Activated naive CD4-positive, alpha-beta T cell treated with anti-CD3 and anti-CD28 coated beads, Interleukin-2, amount 10 ng/mL, durations not matched to agents 7 days and 5 days (primary cell): Measurements from ENCODE around the gene TBC1D2B.
A peak's percentile ranks its signal among the peaks of the same experiment; 100 is the strongest.

Experiments
- CTCF ChIA-PET: fragments of 350-600 bp; sonication (Branson Sonifier 250); formaldehyde crosslinking; loops from one replicate; lab custom pipeline; 2021; ENCODE audit warnings: antibody characterized with exemption; lab: Charles Lee
- DNase-seq: peaks from one replicate; pipeline ENCODE4 v3.0.0-alpha.2; 2020
- H3K27ac Mint-ChIP-seq: one replicate; pipeline ENCODE4 v1.8.0; 2021; ENCODE audit warnings: mild to moderate bottlenecking, moderate library complexity, mixed read lengths
- H3K27me3 Mint-ChIP-seq: one replicate; pipeline ENCODE4 v1.8.0; 2021; ENCODE audit warnings: mild to moderate bottlenecking, mixed read lengths
- H3K36me3 Mint-ChIP-seq: one replicate; pipeline ENCODE4 v1.8.0; 2021; ENCODE audit warnings: mixed read lengths
- H3K4me1 Mint-ChIP-seq: one replicate; pipeline ENCODE4 v1.8.0; 2021; ENCODE audit warnings: mixed read lengths
- H3K4me3 Mint-ChIP-seq: one replicate; pipeline ENCODE4 v1.8.0; 2021; ENCODE audit warnings: mild to moderate bottlenecking, moderate library complexity, mixed read lengths
- H3K9me3 Mint-ChIP-seq: one replicate; pipeline ENCODE4 v1.8.0; 2021; ENCODE audit warnings: mixed read lengths

The TBC1D2B gene

GRCh38 chr15:78087951-78088772, 10.7 kb upstream of the TBC1D2B start:
- Mint-ChIP-seq H3K4me1 (peaks cover 30% of the 10 kb centered on the region), H3K27me3 (peaks cover 23% of the 10 kb centered on the region), H3K36me3 (no peaks in the 10 kb centered on the region), H3K27ac (no peak overlapping the region), H3K4me3 (no peak overlapping the region), H3K9me3 (peaks cover 3% of the 10 kb centered on the region)
- DNase-seq: no peak
- CTCF ChIA-PET: no interaction called here

- CTCF ChIA-PET: interaction anchor here (0.8 to 1.1 kb wide), 2 partner anchors 22 to 120 kb away, joined by 3 read pairs; no protein-coding TSS in a partner anchor
- peaks cover 3% of the 10 kb centered on the region for H3K9me3 Mint-ChIP-seq
- no peak overlapping the region for H3K27ac Mint-ChIP-seq
Observed at GRCh38 chr15:78085928-78086327, 8.4 kb upstream of the TBC1D2B start.

GRCh38 chr15:78084449-78084750, 6.9 kb upstream of the TBC1D2B start:
- Mint-ChIP-seq H3K27ac (peak overlapping the region; percentile 11), H3K27me3 (peaks cover 4% of the 10 kb centered on the region), H3K36me3 (no peaks in the 10 kb centered on the region), H3K4me3 (no peak overlapping the region), H3K9me3 (no peaks in the 10 kb centered on the region), H3K4me1 (peaks cover 26% of the 10 kb centered on the region)
- DNase-seq: no peak
- CTCF ChIA-PET: interaction anchor here (1.2 to 2.6 kb wide), 2 partner anchors 24 to 85 kb away, joined by 5 to 10 read pairs; no protein-coding TSS in a partner anchor

More at GRCh38 chr15:78085928-78086327, 8.4 kb upstream of the TBC1D2B start:
- H3K4me1 Mint-ChIP-seq: peaks cover 26% of the 10 kb centered on the region
- no peak for DNase-seq
- H3K27me3 Mint-ChIP-seq: peaks cover 9% of the 10 kb centered on the region
- no peak overlapping the region for H3K4me3 Mint-ChIP-seq
- no peaks in the 10 kb centered on the region for H3K36me3 Mint-ChIP-seq

GRCh38 chr15:78083687-78084448, 6.4 kb upstream of the TBC1D2B start:
- peak; percentile 40 for DNase-seq
- no peaks in the 10 kb centered on the region for H3K36me3 Mint-ChIP-seq
- no peak overlapping the region for H3K4me3 Mint-ChIP-seq
- CTCF ChIA-PET: interaction anchor here (0.8 to 2.6 kb wide), 3 partner anchors 21 to 84 kb away, joined by 4 to 10 read pairs (median 5); no protein-coding TSS in a partner anchor
- H3K27me3 Mint-ChIP-seq: peaks cover 4% of the 10 kb centered on the region
- peaks cover 28% of the 10 kb centered on the region for H3K4me1 Mint-ChIP-seq
- peak overlapping the region; percentile 52 for H3K27ac Mint-ChIP-seq
- no peaks in the 10 kb centered on the region for H3K9me3 Mint-ChIP-seq

- DNase-seq: no peak
- no peaks in the 10 kb centered on the region for H3K9me3 Mint-ChIP-seq
- no peak overlapping the region for H3K4me3 Mint-ChIP-seq
- H3K36me3 Mint-ChIP-seq: no peaks in the 10 kb centered on the region
- no peaks in the 10 kb centered on the region for H3K27me3 Mint-ChIP-seq
- CTCF ChIA-PET: interaction anchor here (0.7 to 2.6 kb wide), 6 partner anchors 11 to 84 kb away, joined by 3 to 10 read pairs (median 4); no protein-coding TSS in a partner anchor
- peak overlapping the region; percentile 58 for H3K27ac Mint-ChIP-seq
- H3K4me1 Mint-ChIP-seq: peaks cover 29% of the 10 kb centered on the region
Observed at GRCh38 chr15:78083186-78083585, 5.7 kb upstream of the TBC1D2B start.

- H3K4me3 Mint-ChIP-seq: no peak overlapping the region
- CTCF ChIA-PET: interaction anchor here (0.7 to 2.6 kb wide), 5 partner anchors 12 to 124 kb away, joined by 3 to 10 read pairs (median 3); no protein-coding TSS in a partner anchor
- no peaks in the 10 kb centered on the region for H3K36me3 Mint-ChIP-seq
- no peaks in the 10 kb centered on the region for H3K9me3 Mint-ChIP-seq
- H3K4me1 Mint-ChIP-seq: peaks cover 34% of the 10 kb centered on the region
- peak overlapping the region; percentile 58 for H3K27ac Mint-ChIP-seq
- H3K27me3 Mint-ChIP-seq: no peaks in the 10 kb centered on the region
- no peak for DNase-seq
Observed at GRCh38 chr15:78082743-78083110, 5.2 kb upstream of the TBC1D2B start.

GRCh38 chr15:78082106-78082742, 4.7 kb upstream of the TBC1D2B start:
- peaks cover 34% of the 10 kb centered on the region for H3K4me1 Mint-ChIP-seq
- no peaks in the 10 kb centered on the region for H3K27me3 Mint-ChIP-seq
- H3K36me3 Mint-ChIP-seq: no peaks in the 10 kb centered on the region
- no peak overlapping the region for H3K4me3 Mint-ChIP-seq
- H3K27ac Mint-ChIP-seq: no peak overlapping the region
- DNase-seq: no peak
- CTCF ChIA-PET: interaction anchor here (0.7 to 2.6 kb wide), 4 partner anchors 13 to 123 kb away, joined by 3 to 10 read pairs (median 4); no protein-coding TSS in a partner anchor
- H3K9me3 Mint-ChIP-seq: no peaks in the 10 kb centered on the region

- Mint-ChIP-seq H3K36me3 (peaks cover 10% of the 10 kb centered on the region), H3K4me1 (peaks cover 49% of the 10 kb centered on the region), H3K9me3 (no peaks in the 10 kb centered on the region), H3K27ac (no peak overlapping the region), H3K27me3 (no peaks in the 10 kb centered on the region), H3K4me3 (no peak overlapping the region)
- no peak for DNase-seq
- CTCF ChIA-PET: interaction anchor here (1.5 kb wide), 1 partner anchor 18 kb away, joined by 3 read pairs; no protein-coding TSS in a partner anchor
Observed at GRCh38 chr15:78080088-78080460, 2.6 kb upstream of the TBC1D2B start.

GRCh38 chr15:78079298-78080087, 2.0 kb upstream of the TBC1D2B start:
- Mint-ChIP-seq H3K27me3 (no peaks in the 10 kb centered on the region), H3K36me3 (peaks cover 13% of the 10 kb centered on the region), H3K4me3 (no peak overlapping the region), H3K9me3 (no peaks in the 10 kb centered on the region), H3K4me1 (peaks cover 48% of the 10 kb centered on the region), H3K27ac (no peak overlapping the region)
- CTCF ChIA-PET: interaction anchor here (1.1 to 1.6 kb wide), 3 partner anchors 10 to 120 kb away, joined by 3 to 5 read pairs (median 4); no protein-coding TSS in a partner anchor
- DNase-seq: no peak

GRCh38 chr15:78077871-78078210, 330 bp upstream of the TBC1D2B start:
- CTCF ChIA-PET: interaction anchor here (0.7 to 3.3 kb wide), 6 partner anchors 10 to 79 kb away, joined by 3 to 16 read pairs (median 4); no protein-coding TSS in a partner anchor
- Mint-ChIP-seq H3K4me1 (peaks cover 47% of the 10 kb centered on the region), H3K4me3 (peak overlapping the region; percentile 84), H3K27me3 (no peaks in the 10 kb centered on the region), H3K27ac (peak overlapping the region; percentile 80), H3K9me3 (no peaks in the 10 kb centered on the region), H3K36me3 (peaks cover 18% of the 10 kb centered on the region)
- DNase-seq: no peak

- no peaks in the 10 kb centered on the region for H3K27me3 Mint-ChIP-seq
- CTCF ChIA-PET: interaction anchor here (0.8 to 3.3 kb wide), 7 partner anchors 9 to 77 kb away, joined by 3 to 16 read pairs (median 4); no protein-coding TSS in a partner anchor
- peak; percentile 39 for DNase-seq
- H3K27ac Mint-ChIP-seq: peak overlapping the region; percentile 92
- peaks cover 29% of the 10 kb centered on the region for H3K36me3 Mint-ChIP-seq
- peaks cover 55% of the 10 kb centered on the region for H3K4me1 Mint-ChIP-seq
- H3K9me3 Mint-ChIP-seq: no peaks in the 10 kb centered on the region
- H3K4me3 Mint-ChIP-seq: peak overlapping the region; percentile 99
Observed at GRCh38 chr15:78076231-78077052, 1.1 kb downstream of the TBC1D2B start.

- H3K27ac Mint-ChIP-seq: peak overlapping the region; percentile 73
- CTCF ChIA-PET: interaction anchor here (0.9 to 3.3 kb wide), 5 partner anchors 9 to 73 kb away, joined by 3 to 16 read pairs (median 4); no protein-coding TSS in a partner anchor
- DNase-seq: no peak
- H3K4me1 Mint-ChIP-seq: peaks cover 59% of the 10 kb centered on the region
- peaks cover 30% of the 10 kb centered on the region for H3K36me3 Mint-ChIP-seq
- H3K4me3 Mint-ChIP-seq: peak overlapping the region; percentile 99
- H3K27me3 Mint-ChIP-seq: no peaks in the 10 kb centered on the region
- no peaks in the 10 kb centered on the region for H3K9me3 Mint-ChIP-seq
Observed at GRCh38 chr15:78075490-78076230, 1.9 kb downstream of the TBC1D2B start.
